C4-2B (cell line): ENCODE data around the gene CELF3.
A peak's percentile ranks its signal among the peaks of the same experiment; 100 is the strongest.

Experiments used
- H3K27ac ChIP-seq: fragments of 450-650 bp; 2 replicates; pipeline ENCODE4 v1.5.1; 2017
- ZFX ChIP-seq: fragments of 450-650 bp; IDR thresholded peaks from 2 replicates; pipeline ENCODE4 v1.6.1; 2017
- TF ChIP-seq, protein P1 (sequence below): fragments of 450-650 bp; conservative IDR thresholded peaks from 2 replicates; pipeline ENCODE4 v1.5.1; 2017; ENCODE audit warnings: mild to moderate bottlenecking

Gene CELF3

DNA sequence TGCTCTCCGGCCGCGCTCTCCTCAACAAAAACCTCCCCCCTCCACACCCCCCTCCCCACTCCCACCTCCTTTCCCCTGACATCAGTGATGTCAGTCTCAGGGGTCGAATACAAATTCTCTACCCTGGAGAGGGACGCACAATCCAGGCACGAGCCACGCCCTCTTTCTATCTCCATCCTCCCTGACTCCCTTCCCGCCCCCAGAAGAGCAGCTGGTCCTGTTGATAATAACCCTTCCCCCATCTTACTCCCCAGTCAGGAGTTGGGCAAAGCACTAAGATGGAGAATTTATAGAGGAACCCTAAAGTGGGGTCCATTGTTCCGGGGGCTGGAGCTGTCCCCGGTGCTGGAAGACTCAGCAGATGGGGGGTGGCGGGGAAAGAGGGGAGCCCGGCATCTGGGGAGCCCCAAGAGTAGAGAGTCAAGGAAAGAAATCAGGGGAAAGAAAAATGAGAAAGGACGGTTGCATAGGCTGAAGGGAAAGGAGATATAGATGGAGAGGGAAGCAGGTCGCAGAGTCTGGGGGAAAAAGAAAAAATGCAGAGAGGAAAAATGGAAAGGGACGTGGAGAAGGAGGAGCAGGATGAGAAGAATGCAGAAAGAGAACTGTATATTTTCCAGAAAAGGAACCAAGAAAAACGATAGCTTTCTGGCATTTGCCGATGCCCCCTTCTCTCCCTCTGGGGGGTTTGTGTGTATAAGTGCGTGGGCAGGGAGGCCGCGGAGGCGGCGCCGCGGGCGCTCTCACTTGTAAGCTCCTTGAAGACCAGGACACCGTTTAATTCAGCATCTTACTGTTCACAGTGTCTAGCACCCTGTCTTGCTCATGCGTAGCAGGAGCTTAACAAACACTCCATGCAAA, at the start of gene CELF3:
Gene CELF3 (minus strand): TSS at position 33 of the 861 bp plus-strand sequence. CDS start 783 bp downstream, outside the sequence.
- TF ChIP-seq, protein P1, sequence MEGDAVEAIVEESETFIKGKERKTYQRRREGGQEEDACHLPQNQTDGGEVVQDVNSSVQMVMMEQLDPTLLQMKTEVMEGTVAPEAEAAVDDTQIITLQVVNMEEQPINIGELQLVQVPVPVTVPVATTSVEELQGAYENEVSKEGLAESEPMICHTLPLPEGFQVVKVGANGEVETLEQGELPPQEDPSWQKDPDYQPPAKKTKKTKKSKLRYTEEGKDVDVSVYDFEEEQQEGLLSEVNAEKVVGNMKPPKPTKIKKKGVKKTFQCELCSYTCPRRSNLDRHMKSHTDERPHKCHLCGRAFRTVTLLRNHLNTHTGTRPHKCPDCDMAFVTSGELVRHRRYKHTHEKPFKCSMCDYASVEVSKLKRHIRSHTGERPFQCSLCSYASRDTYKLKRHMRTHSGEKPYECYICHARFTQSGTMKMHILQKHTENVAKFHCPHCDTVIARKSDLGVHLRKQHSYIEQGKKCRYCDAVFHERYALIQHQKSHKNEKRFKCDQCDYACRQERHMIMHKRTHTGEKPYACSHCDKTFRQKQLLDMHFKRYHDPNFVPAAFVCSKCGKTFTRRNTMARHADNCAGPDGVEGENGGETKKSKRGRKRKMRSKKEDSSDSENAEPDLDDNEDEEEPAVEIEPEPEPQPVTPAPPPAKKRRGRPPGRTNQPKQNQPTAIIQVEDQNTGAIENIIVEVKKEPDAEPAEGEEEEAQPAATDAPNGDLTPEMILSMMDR: no peak
- no peak for TF ChIP-seq ZFX

DNA sequence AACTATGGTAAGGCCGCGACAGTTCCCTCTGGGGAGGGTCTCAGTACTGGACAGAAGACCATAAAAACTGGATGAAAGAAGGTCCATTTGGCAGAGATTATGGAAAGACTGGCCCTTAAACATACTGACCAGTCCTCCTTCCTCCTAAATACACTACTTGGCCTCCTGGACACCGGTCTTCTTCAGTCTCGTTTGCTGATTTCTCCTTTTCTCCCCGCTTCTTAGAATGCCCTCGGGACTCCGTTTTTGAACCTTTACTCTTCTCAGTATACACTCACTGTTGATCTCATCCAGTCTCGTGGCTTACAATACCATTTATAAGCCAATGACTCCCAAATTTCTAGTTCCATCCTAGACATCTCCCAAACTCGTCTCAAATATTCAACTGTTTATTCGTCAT, 47.4 kb upstream of the CELF3 start:
- H3K27ac ChIP-seq: peak overlapping the region; percentile 87
- TF ChIP-seq, protein P1: no peak
- no peak for TF ChIP-seq ZFX

More for the DNA sequence above, at the start of gene CELF3:
- H3K27ac ChIP-seq: no peak within 1 kb of the TSS

DNA sequence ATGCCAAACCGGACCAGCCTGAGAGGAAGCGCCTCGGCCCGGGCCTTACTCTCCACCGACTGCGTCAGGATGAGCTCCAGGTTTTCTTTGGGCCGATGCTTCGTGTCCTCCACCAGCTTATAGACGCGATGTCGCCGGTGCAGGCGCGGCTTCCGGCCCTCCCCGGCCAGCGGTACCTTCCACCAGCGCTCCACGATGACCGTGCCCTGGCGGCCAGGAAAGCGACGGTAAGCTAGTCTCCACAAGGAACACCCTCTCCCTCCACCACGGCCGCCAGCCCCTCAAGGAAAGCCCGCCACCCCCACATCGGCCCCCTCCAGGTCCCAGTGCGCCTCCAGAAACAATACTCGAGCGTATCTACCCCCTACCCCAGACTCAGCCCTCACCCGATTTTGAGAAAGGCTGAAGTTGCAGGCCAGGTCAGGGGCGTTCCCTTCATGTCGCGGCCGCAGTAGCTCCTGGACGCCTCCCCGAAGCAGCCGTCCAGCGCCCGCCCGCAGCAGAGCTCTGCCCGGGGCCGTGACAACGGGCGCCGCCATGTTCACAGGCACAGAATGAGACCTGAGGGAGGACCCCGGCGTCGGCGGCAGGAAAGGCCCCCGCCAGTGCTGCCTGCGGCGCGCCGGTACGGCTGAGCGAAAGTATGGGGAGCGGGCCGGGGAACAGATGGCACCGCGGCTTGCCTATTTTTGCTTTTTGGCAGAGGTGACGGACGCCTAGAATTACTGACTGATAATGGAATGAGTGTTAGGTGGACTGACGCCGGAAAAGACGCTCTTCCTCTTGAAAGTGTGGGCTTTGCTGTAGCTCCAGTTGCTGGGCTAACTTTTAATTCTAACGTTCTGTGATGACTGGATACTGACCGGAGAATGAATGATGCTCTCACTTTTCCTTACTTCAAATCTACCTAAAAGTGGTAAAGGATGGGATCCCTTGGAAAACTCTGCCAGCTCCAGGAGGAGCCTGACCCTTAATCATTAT, 46.6 kb upstream of the CELF3 start, which contains the start of gene MRPL9:
Gene MRPL9 (minus strand): TSS at position 556 of the 981 bp plus-strand sequence. CDS start 17 bp downstream, at position 539.
- peak within 1 kb of the TSS; percentile 87 for H3K27ac ChIP-seq

GRCh38 chr1:151760597-151761385, 44.2 kb upstream of the CELF3 start:
- TF ChIP-seq ZFX: no peak
- TF ChIP-seq, protein P1: no peak
- H3K27ac ChIP-seq: no peak overlapping the region

More for the DNA sequence above, 46.6 kb upstream of the CELF3 start, which contains the start of gene MRPL9:
- TF ChIP-seq ZFX: peak; percentile 79
- TF ChIP-seq, protein P1: no peak

GRCh38 chr1:151759241-151759640, 42.6 kb upstream of the CELF3 start:
- TF ChIP-seq ZFX: no peak
- TF ChIP-seq, protein P1: no peak
- H3K27ac ChIP-seq: no peak overlapping the region

DNA sequence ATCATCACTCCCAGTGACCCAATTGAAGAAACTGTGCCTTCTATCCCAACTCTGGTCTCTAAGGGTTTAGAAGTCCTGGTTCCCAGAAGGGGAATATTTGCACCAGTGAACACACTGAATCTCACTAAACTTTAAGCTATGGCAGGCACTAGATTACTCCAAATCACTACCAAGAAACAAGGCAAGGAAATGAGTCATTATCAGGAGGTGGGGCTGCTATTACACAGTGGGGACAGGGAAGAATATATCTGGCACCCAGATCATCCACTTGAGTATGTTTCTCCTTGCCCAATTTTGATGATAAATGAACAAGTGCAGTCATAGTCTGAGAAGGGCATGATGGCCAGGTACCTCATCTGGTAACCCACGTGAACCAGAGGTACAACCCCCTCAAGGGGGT, 39.7 kb upstream of the CELF3 start:
- H3K27ac ChIP-seq: no peak overlapping the region
- TF ChIP-seq, protein P1: no peak
- no peak for TF ChIP-seq ZFX
